GF-D8 (cell line): ENCODE results near the gene LUZP1.

ENCODE experiments used
- DNase-seq: peaks from one replicate; lab custom pipeline; 2025; lab: John Stamatoyannopoulos, UW

LUZP1 gene

DNA sequence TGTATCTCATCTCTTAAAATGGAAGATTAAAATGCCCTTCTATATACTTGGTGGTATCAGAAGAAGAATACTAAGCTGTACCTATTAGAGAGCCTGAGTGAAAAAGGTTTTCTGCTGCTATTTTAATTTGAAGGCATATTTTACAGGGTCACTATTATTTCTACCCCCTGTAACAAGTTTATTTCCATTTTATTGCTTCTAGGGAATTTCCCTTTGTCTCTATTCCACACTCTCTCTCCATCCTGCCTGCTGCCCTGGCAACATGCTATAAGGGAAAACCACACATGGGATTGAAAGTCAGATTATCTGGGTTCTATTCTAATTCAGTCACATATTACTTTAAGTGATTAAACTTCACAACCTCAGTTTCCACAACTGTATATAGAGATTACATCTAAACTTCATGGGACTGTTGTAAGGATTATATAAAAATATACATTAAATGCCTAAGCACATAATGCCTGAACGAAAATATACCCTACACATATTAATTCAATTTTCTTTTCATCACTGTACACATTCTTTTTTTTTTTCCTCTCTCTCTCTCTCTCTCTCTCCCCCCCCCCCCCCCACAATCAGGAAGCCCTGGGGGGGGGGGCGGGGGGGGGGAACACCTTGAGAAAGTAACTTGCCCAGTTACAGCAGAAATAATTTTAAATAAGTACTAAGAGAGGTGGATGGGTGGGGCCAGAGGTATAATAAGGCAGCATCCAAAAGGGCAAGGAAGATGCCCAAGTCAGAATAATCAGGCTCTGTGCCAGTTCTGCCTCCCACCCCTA, 51.5 kb downstream of the LUZP1 start:
- no peak for DNase-seq

DNA sequence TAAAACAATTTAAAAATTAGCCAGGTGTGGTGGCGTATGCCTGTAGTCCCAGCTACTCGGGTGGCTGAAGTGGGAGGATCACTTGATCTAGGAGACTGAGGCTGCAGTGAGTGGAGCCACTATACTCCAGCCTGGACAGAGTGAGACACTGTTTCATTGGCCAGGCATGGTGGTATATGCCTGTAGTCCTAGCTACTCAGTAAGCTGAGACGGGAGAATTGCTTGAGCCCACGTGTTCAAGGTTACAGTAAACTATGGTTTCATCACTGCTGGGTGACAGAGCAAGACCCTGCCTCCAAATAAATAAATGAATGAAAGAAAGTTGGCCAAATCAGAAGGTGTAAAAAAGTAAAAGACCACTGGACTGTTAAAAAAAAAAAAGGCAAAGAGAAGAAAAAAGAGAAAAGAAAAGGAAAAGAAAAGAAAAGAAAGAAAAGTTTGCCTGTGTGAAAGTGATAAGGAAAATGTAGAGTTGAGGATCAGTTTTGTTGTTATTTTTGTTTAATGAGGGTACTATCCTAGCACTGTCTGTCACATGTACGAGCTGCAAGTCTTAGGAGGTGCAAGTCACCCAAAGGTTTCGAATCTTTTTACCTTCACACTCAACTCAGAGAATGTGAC, 52.3 kb downstream of the LUZP1 start:
- no peak for DNase-seq

DNA sequence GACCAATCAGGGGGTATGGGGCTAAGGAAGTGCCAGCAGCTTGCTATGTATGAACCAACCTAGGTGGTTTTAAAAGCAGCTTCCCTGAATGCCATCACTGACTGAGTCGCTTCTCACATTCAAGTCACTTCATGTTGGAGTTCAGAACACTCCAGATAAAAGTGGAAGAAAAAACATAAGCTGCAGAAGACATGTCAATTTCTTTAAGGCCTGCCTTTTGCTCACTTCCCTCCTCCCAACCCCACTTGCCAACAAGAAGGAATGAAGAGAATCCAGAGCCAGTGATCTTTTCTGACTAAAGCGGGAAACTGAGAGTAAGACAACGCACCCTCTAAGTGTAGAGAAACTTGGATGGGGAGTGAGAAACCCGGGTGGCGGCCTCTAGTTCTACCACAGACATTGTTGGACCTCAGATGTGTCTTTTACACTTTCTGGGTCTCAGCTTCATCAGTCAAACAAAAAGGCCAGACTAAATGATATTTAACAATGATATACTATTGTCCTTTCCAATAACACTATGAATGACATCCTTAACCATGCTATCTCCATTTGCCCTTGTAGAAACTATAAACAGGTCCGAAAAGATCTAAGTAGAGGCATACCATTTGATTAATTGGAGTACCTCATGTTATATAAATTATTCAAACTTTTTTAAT, 54.1 kb downstream of the LUZP1 start:
- no peak for DNase-seq

DNA sequence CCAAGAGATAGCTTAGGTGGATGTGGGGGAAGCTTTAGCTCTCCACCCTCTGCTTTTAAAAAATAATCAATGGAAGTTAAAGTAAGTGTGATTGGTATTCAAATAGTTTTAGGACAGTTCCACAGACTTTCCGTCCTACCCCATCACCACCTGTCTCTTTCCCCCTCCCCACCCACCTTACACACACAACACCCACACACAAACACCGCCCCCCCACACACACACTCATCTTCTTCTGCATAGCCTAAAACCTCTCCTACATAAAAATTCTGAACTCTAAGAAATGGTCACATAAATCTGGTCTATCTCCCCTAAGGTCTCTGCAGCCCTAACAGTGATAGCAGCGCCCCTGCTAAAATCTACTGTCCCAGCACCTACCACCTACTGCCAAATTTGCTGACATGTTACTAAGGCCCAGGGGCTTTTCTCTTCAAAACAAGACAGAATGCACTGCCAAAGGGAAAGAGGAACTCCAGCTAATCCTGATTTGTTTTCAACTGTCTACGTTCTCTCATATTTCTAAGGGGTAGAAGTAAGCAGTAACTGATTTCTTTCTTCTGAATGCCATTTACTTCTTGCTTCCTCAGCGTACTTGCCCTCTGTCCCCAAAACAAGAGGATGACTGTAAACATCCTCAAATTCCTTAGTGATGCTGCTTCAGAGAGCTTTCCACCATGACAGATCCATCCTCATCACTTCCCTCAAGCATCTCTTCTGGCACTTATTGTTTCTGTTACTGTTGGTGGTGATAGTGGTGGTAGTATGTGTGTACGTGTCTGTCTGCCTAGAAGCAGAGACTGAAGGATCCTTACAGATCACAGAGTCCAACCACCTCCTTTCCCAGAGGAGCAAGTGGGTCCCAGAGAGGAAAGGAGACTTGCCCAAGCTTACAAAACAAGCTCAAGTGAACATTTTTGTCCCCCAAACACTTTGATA, 56.8 kb downstream of the LUZP1 start:
- no peak for DNase-seq

DNA sequence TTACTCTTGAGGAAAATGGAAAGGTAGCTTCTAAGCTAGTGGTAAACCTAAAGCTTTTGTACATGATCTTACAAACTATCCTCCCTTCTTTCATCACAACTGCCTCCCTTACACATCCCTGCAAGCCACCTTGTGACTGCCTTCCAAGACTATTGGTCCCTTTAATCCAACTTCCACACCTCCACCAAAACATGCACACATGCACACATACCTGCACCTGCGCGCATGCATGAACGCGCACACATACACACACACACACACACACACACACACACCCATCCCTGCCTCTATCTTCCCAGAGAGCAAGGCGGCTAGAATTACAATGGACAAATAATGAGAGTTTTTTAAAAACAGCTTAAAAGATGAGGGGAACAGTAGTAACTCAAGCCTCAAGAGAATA, 58.3 kb downstream of the LUZP1 start:
- no peak for DNase-seq

DNA sequence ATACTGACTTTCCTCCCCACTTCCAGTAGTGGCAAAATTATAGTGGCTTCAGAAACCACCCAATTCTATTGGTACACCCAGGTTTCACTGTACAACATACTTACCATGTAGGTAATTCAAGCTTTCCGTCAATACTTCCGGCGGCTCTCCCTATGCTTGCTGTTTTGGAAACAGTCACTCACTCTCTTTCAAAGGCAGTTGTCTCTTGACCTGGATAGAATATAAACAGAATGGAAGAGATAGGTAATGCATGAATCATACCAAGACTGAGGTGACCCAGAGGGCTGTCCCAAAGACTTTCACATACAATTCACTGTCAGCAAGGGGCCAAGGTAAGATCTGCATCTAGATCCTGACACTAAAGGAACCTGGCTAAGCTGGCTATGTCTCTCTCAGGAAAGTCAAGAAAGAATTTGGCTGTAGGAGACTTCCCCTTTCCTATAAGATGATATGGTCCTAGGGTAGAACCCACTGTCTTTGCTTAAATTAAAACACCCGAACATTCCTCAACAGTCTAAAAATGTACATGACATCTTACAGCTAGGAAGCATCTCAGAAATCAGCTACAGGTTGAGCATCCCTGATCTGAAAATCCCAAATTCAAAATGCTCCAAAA, 59.6 kb downstream of the LUZP1 start:
- no peak for DNase-seq

DNA sequence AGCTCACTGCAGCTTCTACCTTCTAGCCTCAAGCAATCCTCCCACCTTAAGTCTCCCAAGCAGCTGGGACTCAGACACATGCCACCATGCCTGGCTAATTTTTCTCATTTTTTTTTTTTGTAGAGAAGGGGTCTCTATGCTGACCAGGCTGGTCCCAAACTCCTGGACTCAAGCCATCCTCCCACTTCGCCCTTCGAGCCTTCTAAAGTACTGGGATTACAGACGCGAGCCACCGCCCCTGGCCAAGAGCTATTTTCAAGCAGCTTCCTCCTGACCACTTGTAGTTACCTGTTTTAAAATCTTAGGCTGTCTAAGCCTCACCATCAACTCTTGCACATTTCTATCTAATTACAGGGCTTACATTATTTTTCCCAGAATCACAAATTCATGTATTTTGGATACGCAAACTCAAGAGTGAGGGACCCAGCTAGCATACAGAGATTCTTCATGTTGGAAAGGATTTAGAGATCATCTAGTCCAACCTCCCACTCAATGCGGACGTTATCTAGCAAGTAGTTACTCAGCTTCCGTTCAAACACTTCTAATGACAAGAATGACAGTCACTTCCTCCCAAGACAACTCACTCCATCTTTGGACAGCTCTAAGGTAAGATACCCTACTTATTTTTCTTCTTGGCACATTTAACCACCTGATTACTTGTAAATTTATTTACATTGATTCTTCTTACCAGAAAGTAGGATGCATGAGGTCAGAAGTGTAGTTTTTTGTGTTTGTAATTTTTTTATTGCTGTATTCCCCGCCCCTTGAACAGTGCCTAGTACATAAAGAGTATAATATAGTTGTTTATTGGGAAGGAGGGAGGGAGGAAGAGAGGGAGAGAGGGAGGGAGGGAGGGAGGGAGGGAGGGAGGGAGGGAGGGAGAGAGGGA, 65.4 kb downstream of the LUZP1 start:
- peak; percentile 9 for DNase-seq

DNA sequence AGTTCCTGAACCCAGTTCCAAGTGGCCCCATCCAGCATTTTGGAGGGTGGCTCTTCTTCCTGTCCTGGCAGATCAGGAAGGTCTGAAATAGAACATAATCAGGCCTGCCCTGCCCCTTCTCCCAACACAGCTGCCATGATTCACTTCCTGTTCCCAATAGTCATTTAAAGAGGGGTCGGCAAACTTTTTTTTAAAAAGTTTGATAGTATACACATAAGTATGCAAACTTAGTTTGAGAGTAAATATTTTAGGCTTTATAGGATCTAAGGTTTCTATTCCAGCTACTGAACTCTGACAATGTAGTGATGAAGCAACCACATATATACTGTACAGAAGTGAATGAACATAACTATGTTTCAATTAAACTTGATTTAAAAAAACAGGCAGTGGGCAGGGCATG, 66.4 kb downstream of the LUZP1 start:
- no peak for DNase-seq

DNA sequence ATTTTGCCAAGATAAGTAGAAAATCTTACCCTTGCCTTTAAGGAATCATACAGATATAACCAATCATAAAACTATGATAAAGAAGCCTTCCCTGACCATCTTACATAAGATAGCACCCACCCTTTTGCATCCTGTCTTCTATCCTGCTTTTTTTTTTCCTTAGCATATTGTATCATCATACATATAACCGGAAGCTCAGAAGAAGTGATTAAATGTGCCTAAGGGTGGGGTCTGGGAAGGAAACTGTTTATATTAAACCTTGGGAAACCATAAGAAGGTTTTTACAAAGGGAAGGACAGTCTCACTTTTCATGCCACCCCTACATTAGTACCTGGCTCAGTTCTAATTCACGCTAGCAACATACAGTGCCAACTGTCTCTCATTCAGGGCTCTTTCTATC, 66.8 kb downstream of the LUZP1 start:
- no peak for DNase-seq

DNA sequence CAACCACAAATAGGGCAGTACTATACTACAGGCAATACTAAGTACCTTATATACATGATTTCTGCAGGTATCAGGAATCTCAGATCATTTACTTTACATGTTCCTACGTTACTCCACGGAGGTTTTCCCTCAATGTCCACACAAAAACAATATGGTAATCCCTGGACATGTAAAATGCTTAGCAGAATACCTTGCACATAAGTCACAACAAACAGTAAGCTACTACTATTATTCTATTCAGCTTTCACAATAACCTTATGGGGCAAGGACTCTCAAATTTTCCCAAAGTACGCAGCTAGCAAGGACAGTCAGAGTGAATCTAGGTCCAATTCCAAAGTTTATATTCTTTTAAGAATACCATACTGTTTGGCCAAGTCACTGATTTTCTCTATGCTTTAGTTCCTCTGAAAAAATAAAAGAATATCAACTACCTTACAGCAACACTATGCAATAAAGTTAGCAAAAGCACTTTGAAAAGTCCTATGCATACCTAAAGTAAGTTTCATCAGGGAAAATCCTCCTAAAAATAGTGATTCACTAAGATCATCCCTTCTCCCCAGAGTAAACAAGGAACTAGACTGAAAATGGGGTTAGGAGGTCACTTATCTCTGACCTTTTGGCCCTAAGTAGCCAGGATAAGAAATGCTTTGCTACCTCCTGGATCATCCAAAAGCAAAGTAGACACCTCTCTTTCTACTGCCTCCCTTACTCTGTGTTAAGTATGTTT, 67.4 kb downstream of the LUZP1 start:
- DNase-seq = no peak

DNA sequence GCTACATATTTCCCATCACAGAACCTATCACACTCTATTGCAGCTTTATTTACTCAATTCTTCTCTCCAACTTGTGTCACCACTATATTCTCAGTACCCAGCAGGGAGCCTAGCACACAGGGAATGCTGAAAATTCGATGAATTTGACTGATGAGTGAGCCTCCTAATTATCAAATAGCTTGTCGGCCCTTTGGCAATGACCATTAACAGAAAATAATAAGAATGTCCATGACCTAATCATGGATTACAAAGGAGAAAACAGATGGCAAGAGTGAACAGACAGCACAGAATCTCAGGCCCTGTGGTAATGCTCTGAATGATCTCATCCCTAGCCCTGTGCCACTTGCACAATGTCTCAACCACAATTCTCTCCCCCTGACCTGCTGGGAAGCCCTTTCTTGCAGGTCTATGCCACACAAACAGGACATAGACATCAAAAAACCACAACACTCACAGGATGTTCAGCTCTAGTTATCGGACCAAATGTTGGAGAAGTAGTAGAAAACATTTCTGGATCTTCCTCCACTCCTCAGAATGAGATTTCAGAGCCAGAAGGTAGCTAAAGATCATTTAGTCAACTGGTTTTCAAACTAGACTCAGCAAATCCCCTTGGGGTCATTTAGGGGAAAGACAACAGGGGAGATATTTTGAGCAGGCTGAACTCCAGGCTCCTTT, 68.4 kb downstream of the LUZP1 start:
- peak; percentile 75 for DNase-seq

DNA sequence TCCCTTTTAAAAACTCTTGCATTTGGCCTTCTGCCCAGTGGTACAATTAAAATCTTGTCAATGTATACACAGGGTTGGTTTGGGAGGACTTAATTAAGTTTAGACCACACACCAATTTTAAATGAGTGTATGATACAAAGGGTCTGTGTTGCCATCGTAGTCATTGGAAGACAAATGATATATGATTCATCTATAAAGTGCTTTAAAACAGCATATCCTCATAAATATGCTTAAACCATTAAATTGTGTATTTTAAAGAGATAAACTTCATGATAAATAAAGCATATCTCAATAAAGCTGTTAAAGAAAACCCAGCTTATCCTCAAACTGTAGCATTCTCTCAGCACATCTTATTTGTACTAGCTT, 69.5 kb downstream of the LUZP1 start:
- no peak for DNase-seq

DNA sequence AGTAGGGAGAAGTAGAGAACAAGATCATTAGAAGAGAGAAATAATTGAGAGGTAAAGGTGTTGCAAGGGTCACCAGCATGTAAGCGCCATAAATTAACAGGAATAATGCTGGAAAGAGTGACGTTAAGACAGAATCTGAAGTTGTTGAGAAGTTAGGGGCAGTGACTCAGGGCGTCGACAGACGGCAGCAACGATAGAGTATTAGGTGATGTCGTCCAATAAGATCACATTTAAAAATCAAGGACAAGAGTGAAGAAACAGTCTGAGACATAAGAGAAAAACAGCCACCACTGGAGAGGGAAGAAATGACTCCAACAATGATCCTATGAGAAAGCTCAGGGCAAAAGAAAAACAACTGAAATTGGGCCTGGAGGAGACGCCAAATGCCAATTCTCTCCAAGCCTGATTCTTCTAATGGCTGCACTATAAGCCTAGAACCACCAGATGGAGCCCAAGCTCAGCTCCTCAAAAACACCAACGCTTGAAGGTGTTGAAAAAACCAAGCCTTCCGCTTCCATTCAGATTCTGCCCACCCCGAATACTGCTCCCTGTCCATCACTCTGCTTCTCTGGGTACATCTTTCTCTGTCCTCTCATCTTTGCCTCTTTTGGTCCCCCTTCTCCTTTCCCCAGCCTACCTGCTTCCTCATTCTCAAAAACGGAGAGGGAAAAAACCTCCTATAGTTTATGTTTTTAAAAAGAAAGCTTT, 70.0 kb downstream of the LUZP1 start:
- no peak for DNase-seq

DNA sequence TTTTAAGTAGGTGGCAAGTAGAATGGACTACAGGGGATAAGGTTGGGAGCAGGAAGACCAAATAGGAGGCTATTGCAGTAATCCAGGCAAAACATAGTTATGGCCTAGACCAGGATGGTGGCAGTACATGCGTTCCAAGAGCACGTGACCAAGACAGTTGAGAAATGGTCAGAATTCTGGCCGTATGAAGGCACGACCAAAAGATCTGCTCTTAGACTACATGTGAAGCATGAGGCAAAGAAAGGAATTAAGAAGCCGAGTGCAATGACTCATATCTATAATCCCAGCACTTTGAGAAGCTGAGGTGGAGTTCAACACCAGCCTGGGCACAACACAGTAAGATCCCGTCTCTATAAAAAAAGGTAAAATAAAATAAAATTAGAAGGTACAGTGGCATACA, 71.3 kb downstream of the LUZP1 start:
- DNase-seq = no peak

DNA sequence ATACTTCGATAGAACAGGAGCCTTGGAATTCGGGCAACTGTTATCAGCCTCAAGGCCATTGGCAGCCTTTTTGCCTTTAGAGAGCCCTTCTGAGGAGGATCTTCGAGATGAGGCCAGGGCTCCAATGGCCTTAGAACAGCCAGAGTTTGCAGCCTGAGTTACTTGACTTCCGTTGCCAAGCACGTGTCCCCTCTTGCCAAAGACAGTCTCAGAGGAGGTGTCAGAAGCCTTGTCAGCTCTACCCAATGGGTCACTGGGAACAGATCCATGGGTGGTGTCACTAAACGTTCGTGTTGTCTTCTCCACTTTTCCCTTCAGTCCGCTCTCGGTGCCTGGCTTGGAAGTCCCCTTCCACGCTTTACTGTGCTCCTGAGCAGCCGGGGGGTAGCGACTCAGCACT, 76.2 kb downstream of the LUZP1 start:
- no peak for DNase-seq

DNA sequence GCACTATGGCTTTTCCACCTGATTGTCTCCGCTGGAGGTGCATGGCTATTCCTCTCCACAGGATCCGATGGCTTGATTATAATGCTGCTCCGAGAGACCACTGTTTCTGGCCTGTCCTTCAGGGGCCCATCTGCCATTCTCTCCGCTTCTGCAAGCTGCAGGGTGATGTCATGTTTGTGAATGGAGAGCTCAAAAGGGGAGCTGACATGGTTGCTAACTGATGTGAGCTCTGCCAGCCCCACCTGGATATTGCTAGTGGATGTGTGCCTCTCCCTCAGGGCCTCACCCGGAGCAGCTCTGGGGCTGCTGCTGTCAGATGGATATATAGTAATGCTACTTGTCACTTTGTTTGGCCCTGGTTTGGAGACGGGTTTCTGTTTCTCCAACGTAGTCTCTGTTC, 77.1 kb downstream of the LUZP1 start:
- no peak for DNase-seq

DNA sequence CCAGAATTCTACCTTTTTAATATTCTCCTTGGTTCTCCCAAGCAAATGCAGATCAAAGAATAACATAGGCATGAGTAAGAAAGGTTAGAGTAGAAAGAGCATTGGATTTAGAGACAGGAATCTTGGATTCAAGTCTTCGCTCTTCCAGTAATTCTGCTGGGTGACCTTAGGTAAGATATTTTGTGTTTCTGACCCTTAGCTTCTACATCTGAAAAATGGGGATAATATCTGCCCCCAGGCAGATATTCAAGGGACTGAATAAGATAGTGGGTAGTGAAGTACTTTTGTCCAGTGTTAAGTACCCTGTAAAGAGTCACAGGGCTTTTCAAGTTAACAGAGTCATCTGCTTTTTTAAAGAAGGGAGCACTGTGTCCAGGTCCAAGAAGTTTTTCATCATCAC, 78.6 kb downstream of the LUZP1 start:
- DNase-seq = no peak

DNA sequence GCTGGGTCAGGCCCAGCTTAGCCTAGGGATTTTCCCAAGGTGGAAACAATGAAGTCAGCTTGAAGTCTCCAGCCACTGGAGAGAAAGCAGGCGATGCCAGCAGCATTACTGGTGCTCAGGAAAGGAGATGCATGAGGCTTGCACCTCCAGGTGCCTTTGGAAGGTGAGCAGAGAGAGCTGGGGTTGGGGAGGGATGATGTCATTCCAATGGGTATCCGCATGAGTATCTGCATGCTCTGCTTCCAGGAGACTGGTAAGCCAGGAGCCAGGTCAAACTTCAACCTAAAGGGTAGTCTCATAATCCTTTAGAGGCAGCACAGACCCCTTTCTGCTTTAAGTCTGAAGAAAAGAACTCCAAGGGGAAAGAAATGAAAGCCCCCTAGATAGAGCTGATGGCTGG, 80.6 kb downstream of the LUZP1 start:
- DNase-seq = no peak

DNA sequence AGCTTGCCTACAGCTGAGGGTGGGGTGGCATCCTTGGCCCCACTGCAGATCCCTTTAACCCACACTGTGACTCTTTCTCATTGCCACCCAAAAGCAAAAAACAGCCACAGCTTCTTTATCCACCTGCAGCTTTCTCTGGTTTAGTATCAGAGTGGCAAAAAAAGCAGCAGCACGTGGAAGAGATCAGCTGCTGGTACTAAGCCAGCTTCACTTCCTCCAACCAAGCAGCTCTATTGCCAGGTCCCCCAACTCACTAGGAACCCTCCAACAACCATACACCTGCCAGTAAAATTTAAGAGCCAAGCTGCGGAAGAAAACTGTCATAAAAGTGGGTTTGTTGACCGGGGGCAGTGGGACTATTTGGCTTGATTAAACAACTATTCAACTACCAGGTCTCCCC, 83.0 kb downstream of the LUZP1 start:
- DNase-seq = no peak
